Measurements from ENCODE around the gene PRKG1.

- TF ChIP-seq CTCF (IDR thresholded peaks at IDR 0.05): no peak
- no peak for TF ChIP-seq POLR2A (IDR thresholded peaks at IDR 0.05)
Observed at GRCh38 chr10:52318136-52318701, 1243.9 kb downstream of the PRKG1 start.

All from Peyer's patch (tissue), 4 donors.